Peyer's patch (tissue), 4 donors: Measurements from ENCODE around the gene CUL7. TPM values are rescaled to one million over a fixed set of nuclear protein-coding genes. Genes with fewer than 3 reads are reported as not detected.

Experiments
- DNase-seq, 3 donors: peaks; one replicate each; pipeline ENCODE4 v3.0.0-alpha.2; 2017 to 2019
- H3K27ac ChIP-seq, 4 donors: fragments of 200-600 bp; sonication (generic); one replicate each; pipeline ENCODE4 v1.5.1; 2016 to 2019
- H3K27me3 ChIP-seq, 2 donors: fragments of 200-600 bp; sonication (generic); one replicate each; pipeline ENCODE4 v1.5.1; 2019
- H3K36me3 ChIP-seq, 3 donors: fragments of 200-600 bp; sonication (generic); one replicate each; pipeline ENCODE4 v1.5.1; 2016 to 2019
- H3K4me1 ChIP-seq, 4 donors: fragments of 200-600 bp; sonication (generic); one replicate each; pipeline ENCODE4 v1.5.1; 2016 to 2019
- H3K4me3 ChIP-seq, 4 donors: fragments of 200-600 bp; sonication (generic); 1 replicate in 3 of 4; 2 replicates in 1 of 4; pipeline ENCODE4 v1.5.1; 2016 to 2019; ENCODE audit warnings: mild to moderate bottlenecking in 1 of 4
- H3K9me3 ChIP-seq, 4 donors: fragments of 200-600 bp; sonication (generic); one replicate each; pipeline ENCODE4 v1.5.1; 2016 to 2019; ENCODE audit warnings: mild to moderate bottlenecking in 1 of 4
- POLR2A ChIP-seq, 2 donors: fragments of 450-650 bp; IDR thresholded peaks; one replicate each; pipeline ENCODE4 v1.5.1; 2017; ENCODE audit warnings: antibody characterized with exemption in 2 of 2, mild to moderate bottlenecking in 2 of 2, moderate library complexity in 2 of 2
- total RNA-seq, 4 donors: library from RNA; depleted of rRNA; stranded (reverse); fragments of >200 nt; gene quantifications; one replicate each; pipeline ENCODE4 v1.1.0, GENCODE V29; 2016
- TF ChIP-seq, protein P1 (sequence below), 6 experiments: fragments of 450-650 bp in 4 of 6; fragments of 200-600 bp in 2 of 6; sonication (generic) in 1 of 6; IDR thresholded peaks; one replicate each; pipeline ENCODE4 v1.5.1; 2017 to 2019; ENCODE audit warnings: antibody characterized with exemption in 6 of 6, mild to moderate bottlenecking in 3 of 6, moderate library complexity in 1 of 6

CUL7 gene
- total RNA-seq, 4 donors from 2014 or later: 19.4 to 33.0 (median 23.1) TPM

DNA sequence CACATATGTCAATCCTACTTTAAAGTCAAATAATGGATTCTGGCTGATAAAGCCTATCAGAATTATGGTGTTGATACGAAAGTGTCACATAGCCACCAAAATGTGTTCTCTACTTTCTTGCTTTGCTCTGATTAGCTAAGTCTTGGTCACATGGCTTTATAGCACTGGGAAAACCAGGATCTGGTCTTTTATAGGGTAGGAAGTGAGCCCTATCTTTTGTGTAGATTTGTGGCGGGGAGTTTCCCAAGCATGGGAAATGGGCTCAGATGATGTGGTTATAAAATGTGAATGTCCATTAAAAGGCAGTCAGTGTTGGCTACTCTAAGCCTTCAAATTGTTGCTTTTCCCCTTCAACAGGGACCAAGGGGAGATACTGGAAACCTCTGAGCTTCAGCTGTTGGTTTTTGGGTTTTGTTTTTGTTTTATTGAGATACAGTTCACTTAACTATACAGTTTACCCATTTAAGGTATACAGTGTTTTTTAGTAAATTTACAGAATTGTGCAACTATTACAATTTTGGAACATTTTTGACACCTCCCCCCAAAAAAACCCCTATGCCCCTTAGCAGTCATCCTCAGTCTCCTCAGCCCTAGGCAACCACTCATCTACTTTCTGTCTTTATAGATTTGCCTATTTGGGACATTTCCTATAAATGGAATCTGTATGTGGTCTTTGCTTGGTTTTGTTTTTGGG, 20.0 kb downstream of the CUL7 start:
- H3K27me3 ChIP-seq: no peaks in the 10 kb centered on the region
- peaks cover 0 to 72% (median 0%) of the 10 kb centered on the region in 3 donors for H3K36me3 ChIP-seq
- H3K27ac ChIP-seq: no peak overlapping the region

DNA sequence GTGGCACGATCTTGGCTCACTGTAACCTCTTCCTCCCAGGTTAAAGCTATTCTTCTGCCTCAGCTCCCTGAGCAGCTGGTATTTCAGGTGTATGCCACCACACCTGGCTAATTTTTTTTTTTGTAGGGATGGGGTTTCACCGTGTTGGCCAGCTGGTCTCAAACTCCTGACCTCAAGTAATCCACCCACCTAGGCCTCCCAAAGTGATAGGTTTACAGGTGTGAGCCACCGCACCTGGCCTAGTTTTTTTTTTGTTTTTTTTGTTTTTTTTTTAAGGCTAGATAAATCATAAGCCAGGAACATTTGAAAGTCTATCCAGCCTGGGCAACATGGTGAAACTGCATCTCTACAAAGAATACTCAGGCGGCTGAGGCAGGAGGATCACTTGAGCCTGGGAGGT, 21.3 kb downstream of the CUL7 start:
- no peak overlapping the region for H3K4me3 ChIP-seq
- H3K27me3 ChIP-seq: no peaks in the 10 kb centered on the region
- no peak for DNase-seq
- no peak overlapping the region for H3K27ac ChIP-seq
- no peaks in the 10 kb centered on the region for H3K9me3 ChIP-seq
- TF ChIP-seq POLR2A (IDR thresholded peaks at IDR 0.05): no peak
- TF ChIP-seq, protein P1, sequence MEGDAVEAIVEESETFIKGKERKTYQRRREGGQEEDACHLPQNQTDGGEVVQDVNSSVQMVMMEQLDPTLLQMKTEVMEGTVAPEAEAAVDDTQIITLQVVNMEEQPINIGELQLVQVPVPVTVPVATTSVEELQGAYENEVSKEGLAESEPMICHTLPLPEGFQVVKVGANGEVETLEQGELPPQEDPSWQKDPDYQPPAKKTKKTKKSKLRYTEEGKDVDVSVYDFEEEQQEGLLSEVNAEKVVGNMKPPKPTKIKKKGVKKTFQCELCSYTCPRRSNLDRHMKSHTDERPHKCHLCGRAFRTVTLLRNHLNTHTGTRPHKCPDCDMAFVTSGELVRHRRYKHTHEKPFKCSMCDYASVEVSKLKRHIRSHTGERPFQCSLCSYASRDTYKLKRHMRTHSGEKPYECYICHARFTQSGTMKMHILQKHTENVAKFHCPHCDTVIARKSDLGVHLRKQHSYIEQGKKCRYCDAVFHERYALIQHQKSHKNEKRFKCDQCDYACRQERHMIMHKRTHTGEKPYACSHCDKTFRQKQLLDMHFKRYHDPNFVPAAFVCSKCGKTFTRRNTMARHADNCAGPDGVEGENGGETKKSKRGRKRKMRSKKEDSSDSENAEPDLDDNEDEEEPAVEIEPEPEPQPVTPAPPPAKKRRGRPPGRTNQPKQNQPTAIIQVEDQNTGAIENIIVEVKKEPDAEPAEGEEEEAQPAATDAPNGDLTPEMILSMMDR (IDR thresholded peaks at IDR 0.05): no peak
- H3K4me1 ChIP-seq: no peaks in the 10 kb centered on the region
- H3K36me3 ChIP-seq: peaks cover 0 to 74% (median 0%) of the 10 kb centered on the region in 3 donors

More for the DNA sequence above, 20.0 kb downstream of the CUL7 start:
- no peak for DNase-seq
- no peak overlapping the region for H3K4me3 ChIP-seq
- TF ChIP-seq, protein P1 (IDR thresholded peaks at IDR 0.05): no peak
- no peak for TF ChIP-seq POLR2A (IDR thresholded peaks at IDR 0.05)
- no peaks in the 10 kb centered on the region for H3K9me3 ChIP-seq
- H3K4me1 ChIP-seq: no peaks in the 10 kb centered on the region

DNA sequence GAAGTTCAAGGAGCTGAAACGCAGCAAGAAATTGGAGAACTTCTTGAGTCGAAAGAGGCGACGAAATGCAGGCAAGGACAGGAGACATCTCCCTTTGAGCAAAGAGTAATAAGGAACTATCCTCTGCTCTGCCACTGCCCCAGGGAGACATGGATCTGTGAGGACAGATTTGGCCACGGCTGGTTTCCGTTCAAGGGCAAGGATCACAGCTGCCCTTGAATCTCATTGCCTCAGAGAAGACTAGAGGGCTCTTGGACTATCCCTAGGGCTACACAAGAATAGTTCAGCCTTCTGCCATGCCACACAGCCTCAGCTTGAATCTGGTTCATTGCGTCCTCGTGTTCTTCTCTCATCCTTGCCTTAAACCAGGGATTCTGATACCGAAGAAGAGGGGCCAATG, 24.5 kb downstream of the CUL7 start:
- H3K36me3 ChIP-seq: peaks cover 0 to 73% (median 0%) of the 10 kb centered on the region in 3 donors

DNA sequence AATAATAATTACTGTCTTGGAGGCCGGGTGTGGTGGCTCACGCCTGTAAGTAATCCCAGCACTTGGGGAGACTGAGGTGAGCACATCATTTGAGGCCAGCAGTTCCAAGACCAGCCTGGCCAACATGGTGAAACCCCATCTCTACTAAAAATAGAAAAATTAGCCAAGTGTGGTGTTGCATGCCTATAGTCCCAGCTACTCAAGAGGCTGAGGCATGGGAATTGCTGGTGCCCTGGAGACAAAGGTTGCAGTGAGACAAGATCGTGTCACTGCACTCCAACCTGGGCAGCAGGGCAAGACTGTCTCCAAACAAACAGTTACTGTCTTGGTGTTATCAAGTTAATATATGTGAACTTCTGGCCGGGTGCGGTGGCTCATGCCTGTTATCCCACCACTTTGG, 27.3 kb downstream of the CUL7 start:
- no peak for DNase-seq
- H3K36me3 ChIP-seq: peaks cover 0 to 63% (median 0%) of the 10 kb centered on the region in 3 donors
- H3K4me3 ChIP-seq: no peak overlapping the region
- H3K9me3 ChIP-seq: no peaks in the 10 kb centered on the region
- no peak for TF ChIP-seq POLR2A (IDR thresholded peaks at IDR 0.05)
- TF ChIP-seq, protein P1 (IDR thresholded peaks at IDR 0.05): no peak
- H3K4me1 ChIP-seq: peaks cover 0 to 15% (median 5%) of the 10 kb centered on the region in 4 donors
- no peak overlapping the region for H3K27ac ChIP-seq
- H3K27me3 ChIP-seq: no peaks in the 10 kb centered on the region

More for the DNA sequence above, 24.5 kb downstream of the CUL7 start:
- Histone ChIP-seq H3K4me3 (no peak overlapping the region), H3K4me1 (no peaks in the 10 kb centered on the region), H3K9me3 (no peaks in the 10 kb centered on the region), H3K27ac (no peak overlapping the region), H3K27me3 (no peaks in the 10 kb centered on the region)
- DNase-seq: no peak
- TF ChIP-seq POLR2A (IDR thresholded peaks at IDR 0.05): no peak
- TF ChIP-seq, protein P1 (IDR thresholded peaks at IDR 0.05): no peak

DNA sequence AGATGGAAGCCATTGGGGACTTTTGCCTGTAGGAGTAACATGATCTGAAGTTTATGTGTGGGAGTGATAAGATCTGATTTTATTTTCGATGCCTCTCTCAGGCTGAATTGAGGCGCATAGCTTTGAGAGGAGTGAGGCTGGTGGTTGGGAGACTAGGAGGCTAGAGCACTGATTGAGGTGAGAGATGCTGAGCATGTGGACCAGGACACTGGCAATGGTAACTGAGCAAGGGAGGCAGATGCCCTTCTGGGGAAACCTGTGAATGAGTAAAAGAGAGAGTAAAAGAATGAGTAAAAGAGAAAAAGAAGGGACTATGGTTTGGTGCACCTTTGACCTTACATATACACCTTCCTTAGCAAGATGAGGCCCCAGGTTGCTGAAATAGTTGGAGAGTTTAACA, 29.2 kb downstream of the CUL7 start:
- Histone ChIP-seq H3K36me3 (peaks cover 0 to 50% (median 0%) of the 10 kb centered on the region in 3 donors), H3K27me3 (no peaks in the 10 kb centered on the region), H3K4me1 (peaks cover 0 to 21% (median 8%) of the 10 kb centered on the region in 4 donors), H3K9me3 (no peaks in the 10 kb centered on the region), H3K4me3 (no peak overlapping the region), H3K27ac (no peak overlapping the region)
- TF ChIP-seq POLR2A (IDR thresholded peaks at IDR 0.05): no peak
- TF ChIP-seq, protein P1 (IDR thresholded peaks at IDR 0.05): no peak
- no peak for DNase-seq
